ENCODE measurements around the gene LIN9.

DNA sequence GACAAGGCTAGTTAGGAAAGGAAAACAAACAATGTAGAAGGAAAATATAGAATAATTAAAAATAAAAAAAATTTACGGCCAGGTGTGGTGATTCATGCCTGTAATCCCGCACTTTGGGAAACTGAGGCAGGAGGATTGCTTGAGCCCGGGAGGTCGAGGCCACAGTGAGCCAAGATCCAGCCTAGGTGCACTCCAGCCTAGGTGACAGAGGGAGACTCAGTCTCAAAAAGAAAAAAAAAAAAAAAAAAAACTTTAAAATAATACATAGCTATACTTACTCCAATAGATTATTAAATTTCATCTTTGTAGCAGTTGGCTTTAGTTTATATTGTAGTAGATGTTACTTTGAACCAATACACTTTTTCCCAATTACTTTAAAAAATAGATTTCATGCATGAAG lies 32.0 kb downstream of the LIN9 start:
- no peak for TF ChIP-seq POLR2A (IDR thresholded peaks at IDR 0.05)
- TF ChIP-seq, protein P1, sequence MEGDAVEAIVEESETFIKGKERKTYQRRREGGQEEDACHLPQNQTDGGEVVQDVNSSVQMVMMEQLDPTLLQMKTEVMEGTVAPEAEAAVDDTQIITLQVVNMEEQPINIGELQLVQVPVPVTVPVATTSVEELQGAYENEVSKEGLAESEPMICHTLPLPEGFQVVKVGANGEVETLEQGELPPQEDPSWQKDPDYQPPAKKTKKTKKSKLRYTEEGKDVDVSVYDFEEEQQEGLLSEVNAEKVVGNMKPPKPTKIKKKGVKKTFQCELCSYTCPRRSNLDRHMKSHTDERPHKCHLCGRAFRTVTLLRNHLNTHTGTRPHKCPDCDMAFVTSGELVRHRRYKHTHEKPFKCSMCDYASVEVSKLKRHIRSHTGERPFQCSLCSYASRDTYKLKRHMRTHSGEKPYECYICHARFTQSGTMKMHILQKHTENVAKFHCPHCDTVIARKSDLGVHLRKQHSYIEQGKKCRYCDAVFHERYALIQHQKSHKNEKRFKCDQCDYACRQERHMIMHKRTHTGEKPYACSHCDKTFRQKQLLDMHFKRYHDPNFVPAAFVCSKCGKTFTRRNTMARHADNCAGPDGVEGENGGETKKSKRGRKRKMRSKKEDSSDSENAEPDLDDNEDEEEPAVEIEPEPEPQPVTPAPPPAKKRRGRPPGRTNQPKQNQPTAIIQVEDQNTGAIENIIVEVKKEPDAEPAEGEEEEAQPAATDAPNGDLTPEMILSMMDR (IDR thresholded peaks at IDR 0.05), result no peak
